HG02840 (cell line): ENCODE results near the gene PPP2R1A.
A peak's percentile ranks its signal among the peaks of the same experiment; 100 is the strongest.

ENCODE experiments used
- ATAC-seq: cut with Tn5 transposase; IDR thresholded peaks from one replicate; pipeline ENCODE4 v1.9.1; 2021; ENCODE audit warnings: mild to moderate bottlenecking, moderate library complexity, moderate number of reproducible peaks; ENCODE audit not compliant: unreplicated experiment, low FRiP score

The PPP2R1A gene

GRCh38 chr19:52189735-52190486 lies at the start of gene PPP2R1A:
PPP2R1A (plus strand) TSS chr19:52190052; CDS start chr19:52190097, 45 bp downstream.
- ATAC-seq, result peak; percentile 89

DNA sequence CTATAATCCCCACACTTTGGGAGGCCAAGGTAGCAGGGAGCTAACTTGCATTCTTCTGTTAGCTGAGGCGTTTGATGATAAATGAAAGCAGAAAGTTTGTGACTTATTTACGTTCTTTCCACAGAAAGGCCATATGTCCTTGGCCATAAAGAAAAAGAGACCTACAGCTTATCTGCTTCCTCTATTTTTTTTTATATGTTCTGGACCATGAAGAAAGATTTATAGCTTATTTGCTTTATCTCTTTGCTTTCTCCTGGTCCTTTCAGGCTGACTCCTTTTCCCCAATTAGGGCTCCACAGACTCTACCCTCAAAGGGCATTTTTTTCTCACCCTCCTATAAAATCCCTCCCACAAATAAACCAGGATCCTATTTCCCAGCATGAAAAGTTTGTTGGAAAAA lies 48.6 kb upstream of the PPP2R1A start:
- ATAC-seq, result no peak

- no peak for ATAC-seq
Measured at GRCh38 chr19:52142001-52142595, 47.8 kb upstream of the PPP2R1A start.

- no peak for ATAC-seq
Measured at GRCh38 chr19:52148256-52148655, 41.6 kb upstream of the PPP2R1A start.

- ATAC-seq, result no peak
Measured at GRCh38 chr19:52155596-52156359, 34.1 kb upstream of the PPP2R1A start.

DNA sequence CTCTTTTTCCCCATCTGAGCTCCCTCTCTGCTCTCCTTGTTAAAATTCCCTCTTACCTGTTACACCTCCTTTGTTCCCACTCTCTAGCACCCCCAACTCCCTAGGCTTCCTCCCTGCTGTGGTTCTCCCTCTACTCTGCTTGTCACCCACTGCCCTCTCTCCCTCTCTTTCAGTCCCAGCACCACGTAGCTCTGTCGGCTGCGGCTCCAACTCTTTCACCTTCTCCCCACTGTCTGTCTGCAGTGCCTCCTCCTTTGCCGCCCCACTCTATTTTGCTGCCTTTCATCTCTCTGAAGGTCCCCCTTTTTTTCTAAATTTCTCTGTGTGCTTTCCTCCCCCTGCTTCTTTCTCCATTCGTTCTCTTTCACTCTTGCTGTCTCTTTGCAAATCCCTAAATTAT lies 19.5 kb upstream of the PPP2R1A start:
- no peak for ATAC-seq

DNA sequence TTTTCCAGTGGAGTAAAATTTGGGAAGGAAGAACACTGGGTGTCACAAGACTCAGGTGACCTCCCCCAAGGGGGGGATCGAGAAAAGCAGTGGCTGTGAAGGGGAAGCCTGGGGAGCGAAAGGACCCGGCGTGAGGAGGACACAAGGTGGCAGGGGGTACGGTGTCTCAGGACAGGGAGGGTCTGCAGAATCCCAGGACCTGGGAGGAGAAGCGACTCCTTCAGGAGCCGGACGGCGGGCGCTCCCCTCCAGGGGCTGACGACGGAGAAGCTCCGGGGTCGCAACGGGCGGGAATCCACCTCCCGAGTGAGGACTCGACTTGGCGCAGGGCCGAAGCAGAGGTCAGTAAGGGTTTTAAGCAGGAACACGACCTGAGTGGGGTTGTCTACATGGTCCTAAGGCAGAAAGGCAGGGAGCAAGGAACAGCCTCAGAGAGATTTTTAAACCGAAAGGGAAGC lies 19.0 kb upstream of the PPP2R1A start:
- ATAC-seq, result peak; percentile 21

DNA sequence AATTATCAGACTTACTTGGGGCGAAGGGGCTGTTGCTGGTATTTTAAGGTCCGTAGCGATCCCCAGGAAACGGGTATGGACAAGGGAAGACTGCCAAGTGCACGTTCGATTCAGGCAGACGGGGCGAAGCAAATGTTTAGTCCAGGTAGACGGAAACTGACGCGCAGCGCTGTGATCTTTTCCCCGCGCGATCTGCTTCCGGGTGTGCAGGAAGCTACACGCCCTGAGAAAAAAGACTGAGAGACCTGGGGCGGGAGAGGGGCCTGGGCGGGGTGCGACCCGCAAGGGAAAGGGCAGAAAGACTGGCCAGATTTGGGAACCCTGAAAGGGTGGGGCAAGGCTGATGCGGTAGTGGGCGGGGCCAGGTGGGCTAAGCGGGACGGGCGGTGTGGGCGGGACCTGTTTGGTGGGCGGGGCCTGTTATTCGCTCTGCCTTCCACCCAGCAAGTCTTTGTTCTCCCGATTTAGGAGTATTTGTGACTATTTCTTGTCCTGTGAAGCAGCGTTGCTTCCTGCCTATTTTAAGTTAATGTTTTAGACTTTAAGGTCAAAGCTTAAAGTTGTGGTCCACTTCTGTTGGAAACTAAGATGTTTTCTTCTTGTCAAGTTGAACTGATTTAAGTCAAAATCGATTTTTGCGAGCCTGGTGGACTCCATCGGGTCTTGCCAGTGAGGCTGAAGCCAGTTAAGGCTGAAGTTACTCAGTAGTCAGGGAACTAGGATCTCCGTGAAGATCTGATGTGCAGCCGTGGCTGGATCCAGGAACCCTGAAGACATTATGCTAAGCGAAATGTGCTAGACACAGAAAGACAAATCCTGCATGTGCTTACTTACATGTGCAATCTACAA lies 18.3 kb upstream of the PPP2R1A start, which contains the start of gene ZNF836:
ZNF836 (minus strand) TSS at position 301 of the 849 bp plus-strand sequence. CDS start 3,549 bp downstream, outside the sequence.
- ATAC-seq, result peak; percentile 79

- no peak for ATAC-seq
Measured at GRCh38 chr19:52172347-52172746, 17.5 kb upstream of the PPP2R1A start.

DNA sequence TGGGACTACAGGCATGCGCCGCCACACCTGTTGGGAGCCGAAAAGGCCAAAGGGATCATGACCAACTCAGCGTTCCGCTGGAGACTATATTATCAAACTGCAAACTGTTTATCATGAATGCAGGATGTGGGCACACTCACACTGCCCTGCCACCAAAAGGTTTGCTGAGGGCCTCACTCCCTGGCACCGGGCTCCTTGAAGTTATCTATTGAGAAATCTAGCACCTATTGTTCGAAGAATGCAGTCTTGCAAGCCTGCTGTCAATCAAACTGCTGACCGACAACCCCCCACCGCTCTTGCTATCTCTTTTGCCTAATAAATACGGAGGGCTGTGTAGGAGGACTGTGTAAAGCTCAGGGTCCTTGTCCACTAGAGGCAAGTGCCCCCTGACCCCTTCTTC lies 13.3 kb upstream of the PPP2R1A start:
- no peak for ATAC-seq

DNA sequence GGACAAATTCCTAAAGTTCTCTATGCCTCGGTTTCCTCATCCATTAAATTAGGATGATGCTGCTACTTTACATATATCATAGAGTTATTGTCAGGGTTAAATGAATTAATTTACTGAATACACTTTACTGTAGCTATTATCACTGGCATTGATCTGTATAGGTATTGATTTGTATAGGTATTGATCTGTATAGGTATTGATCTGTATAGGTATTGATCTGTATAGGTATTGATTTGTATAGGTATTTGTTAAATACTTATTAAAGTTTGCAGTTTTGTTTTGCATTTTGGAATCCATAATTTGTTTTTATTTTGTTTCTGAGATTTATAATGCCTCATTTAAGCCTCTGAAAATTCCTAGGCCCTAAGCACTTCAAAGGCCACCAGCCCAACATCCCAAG lies 2.4 kb upstream of the PPP2R1A start:
- ATAC-seq, result no peak

DNA sequence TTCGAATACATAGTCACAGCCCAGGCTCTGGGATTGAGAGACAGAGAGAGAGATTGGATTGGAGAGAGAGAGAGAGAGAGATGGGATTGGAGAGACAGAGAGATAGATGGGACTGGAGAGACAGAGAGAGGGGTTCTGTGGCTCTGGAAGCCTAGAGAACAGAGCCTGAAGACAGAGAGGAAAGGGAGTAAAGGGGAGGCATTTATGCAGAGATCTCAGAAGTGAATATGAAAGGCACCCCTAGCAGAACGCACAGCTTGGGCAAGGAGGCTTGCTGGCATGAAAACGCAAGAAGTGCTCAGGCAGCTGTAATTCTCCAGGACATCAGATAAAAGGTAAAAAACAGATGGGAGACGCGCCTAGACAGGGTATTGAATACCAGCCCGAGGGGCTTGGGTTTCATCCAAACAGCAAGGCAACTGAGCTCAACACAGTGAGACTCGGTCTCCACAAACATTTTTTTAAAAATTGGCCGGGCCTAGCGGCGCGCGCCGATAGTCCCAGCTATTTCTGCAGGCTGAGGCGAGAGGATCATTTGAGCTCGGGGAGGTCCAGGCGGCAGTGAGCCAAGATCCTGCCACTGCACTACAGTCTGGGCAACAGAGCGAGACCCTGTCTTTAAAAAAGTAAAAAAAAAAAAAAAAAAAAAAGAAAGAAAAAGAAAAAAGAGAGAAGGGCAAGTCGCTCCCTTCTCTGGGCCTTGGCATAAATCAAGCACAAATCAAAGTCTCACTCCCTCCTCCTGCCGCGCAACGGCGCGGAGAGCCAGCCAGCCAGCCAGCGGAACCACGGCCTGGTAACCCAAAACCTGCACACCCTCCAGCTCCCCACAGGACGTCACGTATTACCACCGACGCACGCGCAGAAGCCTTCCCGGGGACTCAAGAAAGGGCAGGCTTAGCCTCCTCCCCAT lies 774 bp upstream of the PPP2R1A start:
- ATAC-seq, result no peak

GRCh38 chr19:52190487-52191293 lies 838 bp downstream of the PPP2R1A start:
- no peak for ATAC-seq

DNA sequence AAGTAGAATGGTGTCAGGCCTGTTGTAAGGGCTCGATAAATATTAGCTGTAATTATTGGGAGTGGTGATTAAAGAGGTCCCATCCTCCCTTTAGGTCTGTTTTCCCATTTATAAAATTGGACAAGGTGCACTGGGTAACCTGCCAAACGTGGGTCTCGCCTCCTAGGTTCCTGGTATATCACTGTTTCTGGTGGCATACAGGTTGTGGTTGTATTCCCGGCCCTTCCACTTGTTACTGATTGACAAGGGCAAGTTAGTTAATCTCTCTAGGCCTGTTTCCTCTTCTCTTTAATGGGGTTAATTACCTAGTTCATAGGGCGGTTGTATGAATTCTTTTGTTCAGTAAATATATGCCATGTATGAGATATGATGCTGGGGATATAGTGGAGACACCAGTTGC lies 1.5 kb downstream of the PPP2R1A start:
- ATAC-seq, result no peak

DNA sequence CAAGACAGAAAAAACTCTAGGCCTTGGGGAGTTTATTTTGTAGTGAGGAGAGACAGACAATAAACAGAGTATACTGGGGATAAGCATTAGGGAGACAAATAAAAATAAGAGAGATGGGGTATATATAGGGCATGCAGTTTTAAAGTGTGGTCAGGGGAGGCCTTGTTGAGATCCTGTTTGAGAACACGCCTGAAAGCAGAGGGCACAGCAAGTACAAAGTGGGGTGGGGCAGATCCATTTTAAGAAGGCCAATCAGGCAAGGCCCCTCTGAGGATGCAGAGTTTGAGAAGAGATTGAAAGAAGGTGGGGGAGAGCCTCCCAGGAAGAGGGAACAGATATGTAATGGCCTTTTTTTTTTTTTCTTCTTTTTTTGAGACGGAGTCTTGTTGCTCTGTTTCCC lies 2.1 kb downstream of the PPP2R1A start:
- no peak for ATAC-seq

- ATAC-seq, result no peak
Measured at GRCh38 chr19:52196256-52196967, 6.6 kb downstream of the PPP2R1A start.

- no peak for ATAC-seq
Measured at GRCh38 chr19:52197964-52198363, 8.1 kb downstream of the PPP2R1A start.

DNA sequence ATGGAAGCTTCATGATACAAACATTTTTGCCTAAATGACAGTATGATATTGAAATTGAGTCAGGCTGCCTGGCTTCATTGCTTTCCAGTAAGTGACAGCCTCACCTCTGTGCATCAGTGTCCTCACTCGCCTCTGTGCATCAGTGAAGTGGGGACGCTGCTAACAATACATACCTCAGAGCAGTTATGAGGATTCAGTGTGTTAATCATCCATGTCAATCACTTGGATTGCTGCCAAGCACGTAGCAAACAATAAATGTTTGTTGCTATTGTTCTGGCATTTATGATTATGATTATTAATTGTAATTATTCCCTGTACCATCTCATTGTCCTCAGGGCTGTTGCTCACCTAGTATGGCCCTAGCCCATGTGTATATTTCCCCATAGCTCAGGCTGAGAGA lies 8.8 kb downstream of the PPP2R1A start:
- no peak for ATAC-seq
